Uterus (tissue), 4 donors: ENCODE measurements around the gene LAIR1. TPM values are rescaled to one million over a fixed set of nuclear protein-coding genes. Genes with fewer than 3 reads are reported as not detected.
"Not testable (repeated sequence)": the region's sequence is repeated elsewhere in the genome, so short reads cannot be mapped to it uniquely, and the experiment has no call there.

Experiments used
- DNase-seq, 2 donors: peaks; one replicate each; pipeline ENCODE4 v3.0.0-alpha.2; 2019 to 2020
- H3K27ac ChIP-seq, 2 donors: fragments of 200-600 bp; sonication (generic); 1 replicate in 1 of 2; 2 replicates in 1 of 2; pipeline ENCODE4 v1.5.1; 2016 to 2018
- H3K27me3 ChIP-seq, 2 donors: fragments of 200-600 bp; sonication (generic); one replicate each; pipeline ENCODE4 v1.5.1; 2018 to 2019; ENCODE audit warnings: control low read depth in 1 of 2
- H3K36me3 ChIP-seq, 2 donors: fragments of 200-600 bp; sonication (generic); one replicate each; pipeline ENCODE4 v1.5.1; 2019; ENCODE audit warnings: control low read depth in 1 of 2
- H3K4me1 ChIP-seq, 2 donors: fragments of 200-600 bp; sonication (generic); one replicate each; pipeline ENCODE4 v1.5.1; 2018 to 2019; ENCODE audit warnings: control low read depth in 1 of 2
- H3K4me3 ChIP-seq, 2 donors: fragments of 200-600 bp; sonication (generic); 1 replicate in 1 of 2; 2 replicates in 1 of 2; pipeline ENCODE4 v1.5.1; 2018 to 2019; ENCODE audit warnings: mild to moderate bottlenecking in 1 of 2
- H3K9me3 ChIP-seq, 2 donors: fragments of 200-600 bp; sonication (generic); one replicate each; pipeline ENCODE4 v1.5.1; 2019; ENCODE audit warnings: control low read depth in 1 of 2
- POLR2A ChIP-seq, 2 donors: fragments of 450-650 bp; IDR thresholded peaks; one replicate each; pipeline ENCODE4 v1.6.1; 2016; ENCODE audit warnings: antibody characterized with exemption in 2 of 2, mild to moderate bottlenecking in 1 of 2, moderate library complexity in 1 of 2
- intact Hi-C: fragments of 100-400 bp; cut with DNase I; formaldehyde crosslinking; loops from one replicate; pipeline ENCODE4 v1.15.1; 2023; ENCODE audit warnings: low total_unique reads
- total RNA-seq, 4 donors: library from RNA; depleted of rRNA in 3 of 4; stranded (reverse); fragments of >200 nt in 3 of 4; gene quantifications; one replicate each; pipeline versions ENCODE4 v1.1.0 to v1.2.4, GENCODE V29; 2014 to 2023
- TF ChIP-seq, protein P1 (sequence below), 4 experiments: fragments of 200-600 bp in 2 of 4; fragments of 450-650 bp in 2 of 4; sonication (generic) in 2 of 4; IDR thresholded peaks; one replicate each; pipeline ENCODE4 v1.5.1; 2016 to 2019; ENCODE audit warnings: antibody characterized with exemption in 4 of 4, mild to moderate bottlenecking in 2 of 4, moderate library complexity in 1 of 4
- donor health status: DM: yes; HTN: yes; CAD: no.

Gene LAIR1
- total RNA-seq, 4 donors from 2014 or later, result 1.0 to 64.7 (median 9.5) TPM

DNA sequence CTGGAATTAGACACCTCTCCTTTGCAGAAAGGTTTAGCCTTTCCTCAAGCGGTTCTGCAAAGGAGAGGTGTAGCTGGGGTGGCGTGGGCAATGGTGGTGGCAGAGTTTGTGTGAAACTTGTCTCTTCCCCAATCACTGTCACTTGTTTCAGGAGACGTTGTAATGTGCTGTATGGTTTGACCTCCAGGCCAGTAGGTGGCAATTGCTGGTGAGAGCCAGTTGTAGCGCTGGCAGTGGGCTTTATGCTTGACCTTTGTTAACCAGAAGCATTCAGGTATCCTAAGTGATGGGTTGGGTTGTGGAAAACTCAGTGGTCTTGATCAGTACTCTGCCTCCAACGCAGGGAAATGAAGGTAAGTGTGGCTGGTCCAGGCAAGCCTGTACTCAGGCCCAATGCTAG is 39.1 kb downstream of the LAIR1 start:
- H3K4me3 ChIP-seq, result no peak overlapping the region
- no peak for DNase-seq
- TF ChIP-seq, protein P1, sequence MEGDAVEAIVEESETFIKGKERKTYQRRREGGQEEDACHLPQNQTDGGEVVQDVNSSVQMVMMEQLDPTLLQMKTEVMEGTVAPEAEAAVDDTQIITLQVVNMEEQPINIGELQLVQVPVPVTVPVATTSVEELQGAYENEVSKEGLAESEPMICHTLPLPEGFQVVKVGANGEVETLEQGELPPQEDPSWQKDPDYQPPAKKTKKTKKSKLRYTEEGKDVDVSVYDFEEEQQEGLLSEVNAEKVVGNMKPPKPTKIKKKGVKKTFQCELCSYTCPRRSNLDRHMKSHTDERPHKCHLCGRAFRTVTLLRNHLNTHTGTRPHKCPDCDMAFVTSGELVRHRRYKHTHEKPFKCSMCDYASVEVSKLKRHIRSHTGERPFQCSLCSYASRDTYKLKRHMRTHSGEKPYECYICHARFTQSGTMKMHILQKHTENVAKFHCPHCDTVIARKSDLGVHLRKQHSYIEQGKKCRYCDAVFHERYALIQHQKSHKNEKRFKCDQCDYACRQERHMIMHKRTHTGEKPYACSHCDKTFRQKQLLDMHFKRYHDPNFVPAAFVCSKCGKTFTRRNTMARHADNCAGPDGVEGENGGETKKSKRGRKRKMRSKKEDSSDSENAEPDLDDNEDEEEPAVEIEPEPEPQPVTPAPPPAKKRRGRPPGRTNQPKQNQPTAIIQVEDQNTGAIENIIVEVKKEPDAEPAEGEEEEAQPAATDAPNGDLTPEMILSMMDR (IDR thresholded peaks at IDR 0.05), result no peak
- no peak for TF ChIP-seq POLR2A (IDR thresholded peaks at IDR 0.05)
- no peaks in the 10 kb centered on the region for H3K9me3 ChIP-seq
- no peak overlapping the region for H3K27ac ChIP-seq
- H3K4me1 ChIP-seq, result no peaks in the 10 kb centered on the region
- H3K36me3 ChIP-seq, result no peaks in the 10 kb centered on the region
- no peaks in the 10 kb centered on the region for H3K27me3 ChIP-seq
- intact Hi-C loops, result no loop called here

DNA sequence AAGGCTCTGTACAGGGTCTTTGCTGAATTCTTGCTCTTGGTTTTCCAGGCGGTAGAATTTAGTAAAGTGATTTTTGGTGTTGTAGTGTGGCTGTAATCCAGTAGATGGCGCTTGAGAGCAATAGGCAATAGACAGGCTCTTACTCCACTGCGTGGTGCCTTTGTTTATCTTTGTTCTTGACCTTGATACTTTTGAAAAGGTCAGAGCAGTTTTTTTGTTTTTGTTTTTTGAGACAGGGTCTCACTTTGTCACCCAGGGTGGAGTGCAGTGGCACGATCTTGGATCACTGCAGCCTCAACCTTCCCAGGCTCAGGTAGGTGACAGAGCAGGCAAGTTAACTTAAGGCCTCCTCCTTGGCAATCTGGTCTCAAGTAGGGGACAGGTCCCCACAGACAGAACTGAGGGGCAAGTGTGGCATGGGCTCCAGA is 39.5 kb downstream of the LAIR1 start:
- Histone ChIP-seq H3K9me3 (no peaks in the 10 kb centered on the region), H3K27ac (no peak overlapping the region), H3K4me1 (no peaks in the 10 kb centered on the region), H3K27me3 (no peaks in the 10 kb centered on the region), H3K36me3 (no peaks in the 10 kb centered on the region), H3K4me3 (no peak overlapping the region)
- no peak for DNase-seq
- TF ChIP-seq, protein P1 (IDR thresholded peaks at IDR 0.05), result peak; percentile 16 to 54 (median 42)
- TF ChIP-seq POLR2A (IDR thresholded peaks at IDR 0.05), result no peak
- intact Hi-C loops, result no loop called here

DNA sequence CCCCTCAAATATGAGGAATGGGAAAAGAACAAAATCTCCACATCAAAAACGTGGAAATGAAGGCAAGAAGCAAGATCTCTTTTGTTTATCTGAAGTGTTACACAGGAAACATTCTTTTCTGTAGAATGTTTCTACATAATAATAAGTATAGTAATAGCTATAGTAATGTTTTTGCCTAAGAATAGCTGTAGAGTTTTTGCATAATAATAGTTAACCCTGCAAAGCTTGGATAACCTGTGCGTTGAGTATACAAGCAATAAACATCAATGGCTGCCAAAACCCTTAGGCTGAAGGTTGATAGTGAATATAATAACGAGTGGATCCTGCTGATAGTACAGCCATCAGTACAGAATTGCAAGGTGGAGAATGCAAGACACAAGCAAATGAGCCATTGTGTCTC is 40.7 kb downstream of the LAIR1 start:
- TF ChIP-seq, protein P1 (IDR thresholded peaks at IDR 0.05), result no peak
- no peak for TF ChIP-seq POLR2A (IDR thresholded peaks at IDR 0.05)
- H3K36me3 ChIP-seq, result no peaks in the 10 kb centered on the region
- DNase-seq, result no peak
- intact Hi-C loops, result no loop called here
- H3K27ac ChIP-seq, result no peak overlapping the region
- no peaks in the 10 kb centered on the region for H3K27me3 ChIP-seq
- no peaks in the 10 kb centered on the region for H3K9me3 ChIP-seq
- no peak overlapping the region for H3K4me3 ChIP-seq
- H3K4me1 ChIP-seq, result no peaks in the 10 kb centered on the region

DNA sequence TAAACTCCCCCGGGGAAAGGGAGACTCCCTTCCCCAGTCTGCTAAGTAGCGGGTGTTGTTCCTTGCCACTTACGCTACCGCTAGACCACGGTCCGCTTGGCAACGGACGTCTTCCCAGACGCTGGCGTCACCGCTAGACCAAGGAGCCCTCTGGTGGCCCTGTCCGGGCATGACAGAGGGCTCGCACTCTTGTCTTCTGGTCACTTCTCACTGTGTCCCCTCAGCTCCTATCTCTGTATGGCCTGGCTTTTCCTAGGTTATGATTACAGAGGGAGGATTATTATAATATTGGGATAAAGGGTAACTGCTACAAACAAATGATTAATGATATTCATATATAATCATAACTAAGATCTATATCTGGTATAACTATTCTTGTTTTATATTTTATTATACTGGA is 41.8 kb downstream of the LAIR1 start:
- H3K36me3 ChIP-seq, intact Hi-C loops, H3K27me3 ChIP-seq, H3K4me3 ChIP-seq, DNase-seq, H3K27ac ChIP-seq, H3K4me1 ChIP-seq, H3K9me3 ChIP-seq: not testable (repeated sequence)

DNA sequence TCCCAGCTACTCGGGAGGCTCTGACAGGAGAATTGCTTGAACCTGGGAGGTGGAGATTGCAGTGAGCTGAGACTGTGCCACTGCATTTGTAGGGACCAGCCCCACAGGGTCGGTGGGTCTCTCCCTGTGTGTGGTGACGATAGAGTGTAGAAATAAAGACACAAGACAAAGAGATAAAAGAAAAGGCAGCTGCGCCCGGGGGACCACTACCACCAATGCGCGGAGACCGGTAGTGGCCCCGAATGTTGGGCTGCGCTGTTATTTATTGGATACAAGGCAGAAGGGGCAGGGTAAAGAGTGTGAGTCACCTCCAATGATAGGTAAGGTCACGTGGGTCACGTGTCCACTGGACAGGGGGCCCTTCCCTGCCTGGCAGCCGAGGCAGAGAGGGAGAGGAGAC is 42.4 kb downstream of the LAIR1 start:
- H3K9me3 ChIP-seq, H3K27me3 ChIP-seq, H3K4me3 ChIP-seq, H3K36me3 ChIP-seq, H3K4me1 ChIP-seq, H3K27ac ChIP-seq, DNase-seq, intact Hi-C loops: not testable (repeated sequence)

DNA sequence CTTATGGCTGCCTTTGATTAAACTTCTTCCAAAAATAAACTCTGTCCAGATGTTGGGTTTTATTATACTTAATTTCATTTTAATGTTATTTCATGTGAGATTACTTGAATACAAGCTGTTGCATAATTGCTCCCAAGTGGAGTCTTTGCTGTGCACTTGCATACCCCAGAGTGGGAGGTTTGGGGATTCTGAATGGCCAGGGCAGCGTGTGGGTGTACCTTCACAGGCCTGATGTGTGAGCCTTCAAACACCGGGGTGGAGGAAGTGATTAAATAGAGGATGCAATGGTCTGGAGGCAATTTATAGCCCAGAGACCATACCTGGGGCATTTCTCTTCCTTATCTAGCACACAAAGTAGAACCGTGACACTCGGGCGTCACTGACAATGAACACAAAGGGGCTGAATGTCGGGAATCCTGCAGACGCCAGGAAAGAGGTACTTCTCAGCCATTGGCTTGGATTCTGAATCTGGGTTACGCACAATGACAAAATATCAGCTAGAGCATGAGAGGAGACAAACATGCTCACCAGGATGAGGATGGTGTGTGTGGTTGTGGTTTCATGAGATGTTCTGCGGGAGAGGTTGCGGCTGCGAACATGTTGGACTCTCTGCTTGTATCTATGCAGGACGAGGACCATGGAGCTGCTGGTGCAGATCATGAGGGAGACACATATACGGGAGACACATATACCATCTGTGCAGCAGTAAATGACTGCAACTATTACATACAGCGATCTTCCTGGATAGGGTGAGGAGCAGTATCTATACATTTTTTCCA is 44.6 kb downstream of the LAIR1 start:
- Histone ChIP-seq H3K4me1 (no peaks in the 10 kb centered on the region), H3K36me3 (no peaks in the 10 kb centered on the region), H3K27me3 (no peaks in the 10 kb centered on the region), H3K27ac (no peak overlapping the region), H3K4me3 (no peak overlapping the region), H3K9me3 (no peaks in the 10 kb centered on the region)
- no peak for DNase-seq
- no peak for TF ChIP-seq POLR2A (IDR thresholded peaks at IDR 0.05)
- TF ChIP-seq, protein P1 (IDR thresholded peaks at IDR 0.05), result no peak
- intact Hi-C loops, result no loop called here
